GM12878 (cell line): ENCODE measurements around the gene MBOAT1. TPM values are rescaled to one million over a fixed set of nuclear protein-coding genes. Genes with fewer than 3 reads are reported as not detected.

Experiments used
- ATAC-seq: fragments of 200-7000 bp; cut with Tn5 transposase; 3 replicates; pipeline ENCODE4 v1.9.1; 2020; ENCODE audit warnings: mild to moderate bottlenecking, moderate library complexity
- BruUV-seq: library from RNA; stranded (reverse); fragments of 400-500 nt; replicated peaks from 2 replicates; lab custom pipeline; 2021; lab: Mats Ljungman, UMichigan
- CTCF ChIA-PET: fragments of 300-600 bp; sonication (Branson Sonifier 250); formaldehyde crosslinking; extraction: SDS; loops from one replicate; lab custom pipeline; 2021; ENCODE audit warnings: inconsistent platforms; lab: Yijun Ruan, JAX
- POLR2A ChIA-PET: fragments of 350-600 bp; formaldehyde crosslinking; extraction: SDS; loops from one replicate; lab custom pipeline; 2021; ENCODE audit warnings: inconsistent platforms; lab: Charles Lee
- RAD21 ChIA-PET: fragments of 300-600 bp; sonication (Branson Sonifier 250); formaldehyde crosslinking; loops from one replicate; lab custom pipeline; 2023; ENCODE audit warnings: antibody characterized with exemption; ENCODE audit not compliant: unreplicated experiment; lab: Charles Lee
- SMC1A ChIA-PET: fragments of 300-600 bp; sonication (Branson Sonifier 250); formaldehyde crosslinking; loops from one replicate; lab custom pipeline; 2023; ENCODE audit not compliant: unreplicated experiment, uncharacterized antibody; lab: Charles Lee
- DNase-seq: peaks from one replicate; pipeline ENCODE4 v3.0.0-alpha.2; 2011; ENCODE audit warnings: low read depth, low spot score
- FAIRE-seq: peaks from 3 replicates; lab custom pipeline; 2011; peaks lifted over from hg19 to GRCh38; lab: Jason Lieb, UNC
- H2AFZ ChIP-seq: 2 replicates; pipeline ENCODE4 v1.6.0; 2011; ENCODE audit warnings: low read depth, low read length, control low read depth; ENCODE audit not compliant: control insufficient read depth
- H3K27ac ChIP-seq: 2 replicates; pipeline ENCODE4 v1.5.1; 2011; ENCODE audit warnings: control low read depth; ENCODE audit not compliant: control insufficient read depth, insufficient read depth
- H3K27me3 ChIP-seq, 2 experiments: replicated peaks in 1 of 2; 2 replicates each; pipeline versions ENCODE4 v1.6.0 to v1.6.1; 2011; ENCODE audit warnings: low read length in 1 of 2; ENCODE audit not compliant: control insufficient read depth in 2 of 2, insufficient read depth in 2 of 2
- H3K36me3 ChIP-seq, 2 experiments: 2 replicates each; pipeline ENCODE4 v1.5.1; 2011; ENCODE audit warnings: low read length in 1 of 2; ENCODE audit not compliant: control insufficient read depth in 2 of 2, insufficient read depth in 2 of 2
- H3K4me1 ChIP-seq: 2 replicates; pipeline ENCODE4 v1.6.1; 2011; ENCODE audit warnings: mild to moderate bottlenecking, low read length, moderate library complexity, mixed read lengths; ENCODE audit not compliant: control insufficient read depth, insufficient read depth
- H3K4me2 ChIP-seq: 2 replicates; pipeline ENCODE4 v1.6.0; 2011; ENCODE audit warnings: control low read depth; ENCODE audit not compliant: control insufficient read depth, insufficient read depth
- H3K4me3 ChIP-seq: fragments of 200-600 bp; sonication (generic); 2 replicates; pipeline ENCODE4 v1.5.1; 2016
- H3K79me2 ChIP-seq: 2 replicates; pipeline ENCODE4 v1.6.0; 2011; ENCODE audit warnings: low read length; ENCODE audit not compliant: control insufficient read depth, insufficient read depth
- H3K9ac ChIP-seq: 2 replicates; pipeline ENCODE4 v1.8.0; 2011; ENCODE audit warnings: low read length, control low read depth, mixed read lengths; ENCODE audit not compliant: control insufficient read depth, insufficient read depth
- H3K9me3 ChIP-seq: replicated peaks from 3 replicates; pipeline ENCODE4 v1.5.1; 2011; ENCODE audit warnings: mild to moderate bottlenecking, low read length; ENCODE audit not compliant: control insufficient read depth, insufficient read depth
- H4K20me1 ChIP-seq: 2 replicates; pipeline ENCODE4 v1.6.0; 2011; ENCODE audit not compliant: control insufficient read depth, insufficient read depth
- CBX5 ChIP-seq: sonication (generic); IDR thresholded peaks from 2 replicates; pipeline ENCODE4 v1.6.1; 2016; ENCODE audit warnings: low read depth, moderate library complexity, mild to moderate bottlenecking, inconsistent platforms
- CHD1 ChIP-seq: IDR thresholded peaks from 2 replicates; pipeline ENCODE4 v1.6.1; 2012; ENCODE audit warnings: low read depth, low read length, improper control_type of control experiment
- CREM ChIP-seq: IDR thresholded peaks from 2 replicates; pipeline ENCODE4 v1.6.1; 2014; ENCODE audit warnings: antibody characterized with exemption, low read depth
- FOXK2 ChIP-seq: fragments of 450-650 bp; IDR thresholded peaks from 2 replicates; pipeline ENCODE4 v1.6.1; 2017; ENCODE audit warnings: mild to moderate bottlenecking, moderate library complexity
- HDAC6 ChIP-seq: fragments of 200-600 bp; sonication (generic); IDR thresholded peaks from one replicate; pipeline ENCODE4 v1.8.0; 2017; ENCODE audit warnings: antibody characterized with exemption; ENCODE audit not compliant: unreplicated experiment
- RAD51 ChIP-seq: fragments of 450-650 bp; IDR thresholded peaks from 2 replicates; pipeline ENCODE4 v1.6.1; 2016; ENCODE audit warnings: moderate library complexity, mild to moderate bottlenecking, inconsistent platforms
- SREBF1 ChIP-seq: IDR thresholded peaks from 2 replicates; pipeline ENCODE4 v1.6.1; 2012; ENCODE audit warnings: mild to moderate bottlenecking, low read length
- SRF ChIP-seq, 2 experiments: IDR thresholded peaks; 2 replicates each; pipeline ENCODE4 v1.6.1; 2011; ENCODE audit warnings: low read depth in 2 of 2, low read length in 2 of 2, mild to moderate bottlenecking in 1 of 2, moderate library complexity in 1 of 2
- TCF12 ChIP-seq: IDR thresholded peaks from 2 replicates; pipeline ENCODE4 v1.6.1; 2011; ENCODE audit warnings: low read depth, mild to moderate bottlenecking, low read length
- TCF3 ChIP-seq: IDR thresholded peaks from 2 replicates; pipeline ENCODE4 v1.6.1; 2012; ENCODE audit warnings: low read depth, mild to moderate bottlenecking, low read length, borderline replicate concordance; ENCODE audit not compliant: insufficient read depth
- YY1 ChIP-seq: IDR thresholded peaks from 2 replicates; pipeline ENCODE4 v1.6.1; 2011; ENCODE audit warnings: low read depth, mild to moderate bottlenecking, low read length
- ZNF384 ChIP-seq: IDR thresholded peaks from 2 replicates; pipeline ENCODE4 v1.6.1; 2012; ENCODE audit warnings: low read depth, mild to moderate bottlenecking, low read length, improper control_type of control experiment, borderline replicate concordance
- WGBS: methylation state at CpG from one replicate; pipeline ENCODE4 v1.1.6; 2016; ENCODE audit warnings: low lambda C conversion rate; ENCODE audit not compliant: insufficient replicate concordance, insufficient coverage; ENCODE audit errors: missing lambda C conversion rate; 5-methylcytosine and 5-hydroxymethylcytosine counted together
- in situ Hi-C: fragments of 300-500 bp; cut with MboI; formaldehyde crosslinking; loops from 9 replicates; pipeline ENCODE4 v1.14.3; 2018; ENCODE audit warnings: mixed read lengths
- intact Hi-C: fragments of 100-400 bp; cut with micrococcal nuclease; formaldehyde crosslinking; loops from one replicate; pipeline ENCODE4 v1.14.2; 2022; ENCODE audit not compliant: unreplicated experiment
- polyA plus RNA-seq, 11 experiments: library from polyadenylated mRNA; depleted of rRNA in 4 of 11; unstranded in 6 of 11; stranded (reverse) in 5 of 11; fragments of >200 nt; fragmentation: Nextera tagmentation in 4 of 11; fragmentation: Illumina TruSeq in 1 of 11; extraction: Ambion mirVana in 4 of 11; extraction: Trizol in 1 of 11; gene quantifications; 1 replicate in 1 of 11; 2 replicates in 10 of 11; pipeline versions ENCODE4 v1.2.1 to v1.2.3, GENCODE V29; 2011 to 2016; ENCODE audit warnings: inconsistent platforms in 2 of 11, missing spikeins in 2 of 11, low read depth in 1 of 11
- total RNA-seq, 4 experiments: library from RNA; depleted of rRNA in 3 of 4; stranded (reverse); fragments of >200 nt in 3 of 4; fragmentation: Illumina TruSeq in 1 of 4; extraction: Trizol in 1 of 4; gene quantifications; 2 replicates each; pipeline versions ENCODE4 v1.2.1 to v1.2.3, GENCODE V29; 2013 to 2021
- TF ChIP-seq, protein P1 (sequence below): fragments of 450-650 bp; IDR thresholded peaks from 2 replicates; pipeline ENCODE4 v1.6.1; 2016; ENCODE audit warnings: mild to moderate bottlenecking, moderate library complexity, borderline replicate concordance
- TF ChIP-seq, protein P2 (sequence below): fragments of 450-650 bp; IDR thresholded peaks from 2 replicates; pipeline ENCODE4 v1.6.1; 2017; ENCODE audit warnings: low read depth, mild to moderate bottlenecking, moderate library complexity
- TF ChIP-seq, protein P3 (sequence below): IDR thresholded peaks from 2 replicates; pipeline ENCODE4 v1.6.1; 2012; ENCODE audit warnings: low read depth, low read length, improper control_type of control experiment

The MBOAT1 gene
- total and polyA plus RNA-seq, 10 of the 15 experiments (the other 5 are each of a cell fraction or from before 2014, with no cell fraction given) = 0.39 to 21.0 (median 11.6) TPM

DNA sequence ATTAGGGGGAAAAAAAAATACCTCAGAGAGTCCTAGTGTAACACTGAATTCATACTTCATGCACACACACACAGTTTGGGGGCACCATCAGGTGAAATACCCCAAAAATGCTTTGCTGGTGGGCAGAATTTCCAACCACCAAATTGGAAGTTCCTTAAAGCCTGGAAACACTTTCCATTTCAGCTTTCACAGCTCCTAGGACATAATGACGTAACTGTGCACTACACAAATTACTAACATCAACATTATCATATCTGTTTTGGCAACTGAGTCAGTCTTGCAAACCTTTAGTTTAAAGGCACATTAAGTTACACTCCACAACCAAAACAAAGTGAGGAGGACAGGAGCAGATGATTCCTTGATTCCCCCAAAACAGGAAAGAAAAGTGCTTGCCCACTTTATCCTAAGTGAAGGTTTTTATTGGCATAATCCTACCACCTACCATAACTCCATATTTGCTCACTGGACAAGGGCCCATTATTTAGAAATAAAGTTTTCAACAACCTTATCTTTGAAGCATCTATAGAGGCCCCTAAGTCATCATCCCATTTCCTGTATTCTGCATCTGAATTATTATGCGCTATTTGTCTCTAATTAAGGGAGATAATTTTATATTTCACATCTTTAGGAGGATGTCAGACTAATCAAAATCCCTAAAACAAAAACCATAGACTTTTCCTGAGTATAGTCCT, 3.4 kb downstream of the MBOAT1 start:
- no peak overlapping the region for H2AFZ ChIP-seq
- H3K36me3 ChIP-seq = no peaks in the 10 kb centered on the region; a peak in 2 of 4 replicates
- no TSS peak for BruUV-seq
- ChIA-PET POLR2A (interaction anchor here (0.7 kb wide), 1 partner anchor 255 kb away, joined by 3 read pairs; no protein-coding TSS in a partner anchor), CTCF (interaction anchor here (1.3 to 2.5 kb wide), 3 partner anchors 10 to 81 kb away, joined by 3 to 9 read pairs (median 4); no protein-coding TSS in a partner anchor), SMC1A (interaction anchor here (2.4 kb wide), 1 partner anchor 11 kb away, joined by 15 read pairs; no protein-coding TSS in a partner anchor), RAD21 (interaction anchor here (1.4 to 1.6 kb wide), 2 partner anchors 10 to 62 kb away, joined by 3 to 7 read pairs; no protein-coding TSS in a partner anchor)
- WGBS = 47% methylated on average over 2 of the region's 2 CpGs
- in situ Hi-C loops (no loop called here), intact Hi-C loops (no loop called here)
- H3K4me2 ChIP-seq = peak overlapping the region; percentile 96; the same call in 1 of the 2 replicates
- FAIRE-seq (no peak), DNase-seq (no peak), ATAC-seq (no peak)
- H3K4me3 ChIP-seq = peak overlapping the region; percentile 51; the same call in 1 of the 2 replicates
- H3K9me3 ChIP-seq = no peaks in the 10 kb centered on the region
- H4K20me1 ChIP-seq = no peaks in the 10 kb centered on the region
- H3K4me1 ChIP-seq = peaks cover 29% of the 10 kb centered on the region
- no peaks in the 10 kb centered on the region for H3K27me3 ChIP-seq
- H3K79me2 ChIP-seq = peaks cover 66% of the 10 kb centered on the region
- 0 out of 2 replicates have a peak overlapping the region, but pooled peaks have one; percentile 29 for H3K27ac ChIP-seq
- no peak overlapping the region for H3K9ac ChIP-seq
- no peak for TF ChIP-seq TCF12
- TF ChIP-seq, protein P1, sequence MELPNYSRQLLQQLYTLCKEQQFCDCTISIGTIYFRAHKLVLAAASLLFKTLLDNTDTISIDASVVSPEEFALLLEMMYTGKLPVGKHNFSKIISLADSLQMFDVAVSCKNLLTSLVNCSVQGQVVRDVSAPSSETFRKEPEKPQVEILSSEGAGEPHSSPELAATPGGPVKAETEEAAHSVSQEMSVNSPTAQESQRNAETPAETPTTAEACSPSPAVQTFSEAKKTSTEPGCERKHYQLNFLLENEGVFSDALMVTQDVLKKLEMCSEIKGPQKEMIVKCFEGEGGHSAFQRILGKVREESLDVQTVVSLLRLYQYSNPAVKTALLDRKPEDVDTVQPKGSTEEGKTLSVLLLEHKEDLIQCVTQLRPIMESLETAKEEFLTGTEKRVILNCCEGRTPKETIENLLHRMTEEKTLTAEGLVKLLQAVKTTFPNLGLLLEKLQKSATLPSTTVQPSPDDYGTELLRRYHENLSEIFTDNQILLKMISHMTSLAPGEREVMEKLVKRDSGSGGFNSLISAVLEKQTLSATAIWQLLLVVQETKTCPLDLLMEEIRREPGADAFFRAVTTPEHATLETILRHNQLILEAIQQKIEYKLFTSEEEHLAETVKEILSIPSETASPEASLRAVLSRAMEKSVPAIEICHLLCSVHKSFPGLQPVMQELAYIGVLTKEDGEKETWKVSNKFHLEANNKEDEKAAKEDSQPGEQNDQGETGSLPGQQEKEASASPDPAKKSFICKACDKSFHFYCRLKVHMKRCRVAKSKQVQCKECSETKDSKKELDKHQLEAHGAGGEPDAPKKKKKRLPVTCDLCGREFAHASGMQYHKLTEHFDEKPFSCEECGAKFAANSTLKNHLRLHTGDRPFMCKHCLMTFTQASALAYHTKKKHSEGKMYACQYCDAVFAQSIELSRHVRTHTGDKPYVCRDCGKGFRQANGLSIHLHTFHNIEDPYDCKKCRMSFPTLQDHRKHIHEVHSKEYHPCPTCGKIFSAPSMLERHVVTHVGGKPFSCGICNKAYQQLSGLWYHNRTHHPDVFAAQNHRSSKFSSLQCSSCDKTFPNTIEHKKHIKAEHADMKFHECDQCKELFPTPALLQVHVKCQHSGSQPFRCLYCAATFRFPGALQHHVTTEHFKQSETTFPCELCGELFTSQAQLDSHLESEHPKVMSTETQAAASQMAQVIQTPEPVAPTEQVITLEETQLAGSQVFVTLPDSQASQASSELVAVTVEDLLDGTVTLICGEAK = peak; percentile 80
- no peak for TF ChIP-seq CREM
- TF ChIP-seq, protein P2, sequence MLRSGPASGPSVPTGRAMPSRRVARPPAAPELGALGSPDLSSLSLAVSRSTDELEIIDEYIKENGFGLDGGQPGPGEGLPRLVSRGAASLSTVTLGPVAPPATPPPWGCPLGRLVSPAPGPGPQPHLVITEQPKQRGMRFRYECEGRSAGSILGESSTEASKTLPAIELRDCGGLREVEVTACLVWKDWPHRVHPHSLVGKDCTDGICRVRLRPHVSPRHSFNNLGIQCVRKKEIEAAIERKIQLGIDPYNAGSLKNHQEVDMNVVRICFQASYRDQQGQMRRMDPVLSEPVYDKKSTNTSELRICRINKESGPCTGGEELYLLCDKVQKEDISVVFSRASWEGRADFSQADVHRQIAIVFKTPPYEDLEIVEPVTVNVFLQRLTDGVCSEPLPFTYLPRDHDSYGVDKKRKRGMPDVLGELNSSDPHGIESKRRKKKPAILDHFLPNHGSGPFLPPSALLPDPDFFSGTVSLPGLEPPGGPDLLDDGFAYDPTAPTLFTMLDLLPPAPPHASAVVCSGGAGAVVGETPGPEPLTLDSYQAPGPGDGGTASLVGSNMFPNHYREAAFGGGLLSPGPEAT = 0 out of 2 replicates have a peak, but pooled peaks have one; percentile 27
- TF ChIP-seq CBX5 = no peak
- no peak for TF ChIP-seq ZNF384
- TF ChIP-seq, protein P3, sequence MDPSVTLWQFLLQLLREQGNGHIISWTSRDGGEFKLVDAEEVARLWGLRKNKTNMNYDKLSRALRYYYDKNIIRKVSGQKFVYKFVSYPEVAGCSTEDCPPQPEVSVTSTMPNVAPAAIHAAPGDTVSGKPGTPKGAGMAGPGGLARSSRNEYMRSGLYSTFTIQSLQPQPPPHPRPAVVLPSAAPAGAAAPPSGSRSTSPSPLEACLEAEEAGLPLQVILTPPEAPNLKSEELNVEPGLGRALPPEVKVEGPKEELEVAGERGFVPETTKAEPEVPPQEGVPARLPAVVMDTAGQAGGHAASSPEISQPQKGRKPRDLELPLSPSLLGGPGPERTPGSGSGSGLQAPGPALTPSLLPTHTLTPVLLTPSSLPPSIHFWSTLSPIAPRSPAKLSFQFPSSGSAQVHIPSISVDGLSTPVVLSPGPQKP = no peak
- TF ChIP-seq YY1 = no peak
- no peak for TF ChIP-seq SREBF1
- no peak for TF ChIP-seq FOXK2
- TF ChIP-seq SRF (IDR thresholded peaks at IDR 0.05; ENCODE audit: low read depth in 2 of 2, low read length in 2 of 2) = no peak
- no peak for TF ChIP-seq RAD51
- no peak for TF ChIP-seq TCF3
- TF ChIP-seq HDAC6 = no peak
- no peak for TF ChIP-seq CHD1
